GM10266 (cell line): ENCODE measurements around the gene DIO3.

ENCODE experiments used
- DNase-seq: peaks from one replicate; pipeline ENCODE4 v3.0.0; 2012; ENCODE audit errors: extremely low spot score
- CTCF ChIP-seq: IDR thresholded peaks from 2 replicates; pipeline ENCODE4 v1.5.1; 2012; ENCODE audit warnings: mild to moderate bottlenecking, low read depth; ENCODE audit not compliant: control insufficient read depth, insufficient read depth; ENCODE audit errors: missing control alignments

Gene DIO3

GRCh38 chr14:101542391-101542790 lies 18.9 kb upstream of the DIO3 start:
- DNase-seq, result no peak
- no peak for TF ChIP-seq CTCF

- DNase-seq, result no peak
- TF ChIP-seq CTCF, result no peak
Measured at GRCh38 chr14:101543814-101544213, 17.5 kb upstream of the DIO3 start.

- TF ChIP-seq CTCF, result no peak
- no peak for DNase-seq
Measured at GRCh38 chr14:101544550-101544949, 16.7 kb upstream of the DIO3 start.

- no peak for TF ChIP-seq CTCF
- DNase-seq, result no peak
Measured at GRCh38 chr14:101546706-101547105, 14.6 kb upstream of the DIO3 start.

DNA sequence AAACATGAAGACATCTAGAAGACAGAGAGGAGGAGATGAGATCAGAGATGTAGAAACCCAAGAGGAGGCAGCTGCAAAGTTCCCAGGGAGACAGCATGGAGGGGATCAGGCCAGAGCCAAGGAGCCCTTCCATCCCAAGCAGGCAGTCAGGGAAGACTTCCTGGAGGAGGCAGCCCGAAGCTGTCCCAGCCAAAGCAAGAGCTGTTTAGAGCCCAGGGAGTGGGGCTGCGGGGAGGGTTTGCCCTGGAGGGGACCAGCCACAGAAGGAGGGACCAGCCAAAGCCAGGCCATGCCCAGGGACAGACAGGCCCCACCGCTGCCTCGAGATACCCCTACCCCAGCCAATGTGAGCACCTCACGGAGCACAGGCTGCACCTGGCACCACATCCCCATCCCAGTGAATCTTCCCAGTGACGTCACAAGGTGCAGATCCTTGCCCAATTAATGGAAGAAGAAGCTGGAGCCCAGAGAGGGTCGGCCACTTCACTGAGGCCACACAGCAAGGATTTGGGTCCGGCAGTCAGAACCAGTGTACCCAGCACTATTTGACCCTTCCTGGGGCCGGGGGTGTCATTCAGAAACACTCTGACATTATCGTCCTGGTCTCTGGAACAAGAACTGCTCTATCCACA lies 14.1 kb upstream of the DIO3 start:
- no peak for DNase-seq
- TF ChIP-seq CTCF, result no peak

- TF ChIP-seq CTCF, result no peak
- no peak for DNase-seq
Measured at GRCh38 chr14:101547961-101548669, 13.2 kb upstream of the DIO3 start.

DNA sequence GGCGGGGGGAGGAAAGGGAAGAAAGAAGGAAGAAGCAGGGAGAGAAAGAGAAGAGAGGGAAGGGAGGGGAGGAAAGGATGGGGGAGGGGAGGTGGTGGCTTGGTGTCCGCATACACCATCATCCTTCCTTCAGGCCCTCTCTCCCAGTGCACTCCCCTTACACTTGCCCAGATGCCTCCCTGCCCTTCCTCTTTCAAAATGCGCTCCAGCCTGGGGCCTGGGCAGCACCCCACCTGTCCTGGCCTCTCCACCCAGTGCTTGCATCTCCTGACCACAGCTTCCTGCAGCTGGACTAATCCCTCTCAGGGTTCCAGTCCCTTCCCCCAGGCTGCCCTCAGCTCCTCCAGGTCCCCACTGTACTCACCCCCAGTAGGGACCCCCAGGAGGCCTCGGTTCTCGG lies 12.6 kb upstream of the DIO3 start:
- TF ChIP-seq CTCF, result no peak
- no peak for DNase-seq
